Thyroid gland (tissue), 4 donors: ENCODE results near the gene CIDEA.

Experiments used
- POLR2A ChIP-seq, 2 donors: fragments of 450-650 bp; IDR thresholded peaks; one replicate each; pipeline ENCODE4 v1.6.1; 2017; ENCODE audit warnings: antibody characterized with exemption in 2 of 2, mild to moderate bottlenecking in 2 of 2, moderate library complexity in 1 of 2
- TF ChIP-seq, protein P1 (sequence below), 6 experiments: fragments of 200-600 bp in 3 of 6; fragments of 450-650 bp in 3 of 6; sonication (generic) in 3 of 6; IDR thresholded peaks; one replicate each; pipeline ENCODE4 v1.5.1; 2016 to 2019; ENCODE audit warnings: antibody characterized with exemption in 6 of 6, mild to moderate bottlenecking in 2 of 6, inconsistent platforms in 1 of 6, moderate library complexity in 1 of 6

DNA sequence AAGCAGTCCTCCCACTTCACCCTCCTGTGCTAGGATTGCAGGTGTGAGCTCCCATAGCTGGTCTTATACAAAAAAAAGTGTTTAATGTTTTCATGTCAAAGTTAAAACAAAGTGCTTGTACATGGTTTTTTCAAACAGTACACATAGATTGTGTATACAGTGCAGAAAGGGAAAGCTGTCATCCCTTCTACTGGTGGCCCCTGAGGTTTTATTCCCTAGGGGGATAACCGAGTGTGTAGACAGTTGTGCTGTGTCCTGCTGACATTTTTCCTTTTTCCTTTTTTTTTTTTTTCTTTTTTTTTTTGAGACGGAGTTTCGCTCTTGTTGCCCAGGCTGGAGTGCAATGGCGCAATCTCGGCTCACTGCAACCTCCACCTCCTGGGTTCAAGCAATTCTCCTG lies 64.7 kb downstream of the CIDEA start:
- no peak for TF ChIP-seq POLR2A (IDR thresholded peaks at IDR 0.05)
- TF ChIP-seq, protein P1, sequence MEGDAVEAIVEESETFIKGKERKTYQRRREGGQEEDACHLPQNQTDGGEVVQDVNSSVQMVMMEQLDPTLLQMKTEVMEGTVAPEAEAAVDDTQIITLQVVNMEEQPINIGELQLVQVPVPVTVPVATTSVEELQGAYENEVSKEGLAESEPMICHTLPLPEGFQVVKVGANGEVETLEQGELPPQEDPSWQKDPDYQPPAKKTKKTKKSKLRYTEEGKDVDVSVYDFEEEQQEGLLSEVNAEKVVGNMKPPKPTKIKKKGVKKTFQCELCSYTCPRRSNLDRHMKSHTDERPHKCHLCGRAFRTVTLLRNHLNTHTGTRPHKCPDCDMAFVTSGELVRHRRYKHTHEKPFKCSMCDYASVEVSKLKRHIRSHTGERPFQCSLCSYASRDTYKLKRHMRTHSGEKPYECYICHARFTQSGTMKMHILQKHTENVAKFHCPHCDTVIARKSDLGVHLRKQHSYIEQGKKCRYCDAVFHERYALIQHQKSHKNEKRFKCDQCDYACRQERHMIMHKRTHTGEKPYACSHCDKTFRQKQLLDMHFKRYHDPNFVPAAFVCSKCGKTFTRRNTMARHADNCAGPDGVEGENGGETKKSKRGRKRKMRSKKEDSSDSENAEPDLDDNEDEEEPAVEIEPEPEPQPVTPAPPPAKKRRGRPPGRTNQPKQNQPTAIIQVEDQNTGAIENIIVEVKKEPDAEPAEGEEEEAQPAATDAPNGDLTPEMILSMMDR (IDR thresholded peaks at IDR 0.05) = no peak
